Thyroid gland (tissue), 4 donors: ENCODE results near the gene TIAM2. TPM values are rescaled to one million over a fixed set of nuclear protein-coding genes. Genes with fewer than 3 reads are reported as not detected.

Experiments
- DNase-seq, 2 donors: peaks; one replicate each; pipeline ENCODE4 v3.0.0-alpha.2; 2019
- H3K27ac ChIP-seq, 3 donors: fragments of 200-600 bp; sonication (generic); 1 replicate in 2 of 3; 2 replicates in 1 of 3; pipeline ENCODE4 v1.5.1; 2016 to 2019; ENCODE audit warnings: mild to moderate bottlenecking in 1 of 3, moderate library complexity in 1 of 3
- H3K27me3 ChIP-seq: fragments of 200-600 bp; sonication (generic); one replicate; pipeline ENCODE4 v1.5.1; 2019
- H3K36me3 ChIP-seq, 2 donors: fragments of 200-600 bp; sonication (generic); one replicate each; pipeline ENCODE4 v1.5.1; 2016 to 2019
- H3K4me1 ChIP-seq, 2 donors: fragments of 200-600 bp; sonication (generic); one replicate each; pipeline ENCODE4 v1.5.1; 2017 to 2019
- H3K4me3 ChIP-seq, 3 donors: fragments of 200-600 bp; sonication (generic); replicated peaks in 1 of 3; 1 replicate in 2 of 3; 2 replicates in 1 of 3; pipeline ENCODE4 v1.5.1; 2016; ENCODE audit warnings: mild to moderate bottlenecking in 1 of 3
- H3K9me3 ChIP-seq: fragments of 200-600 bp; sonication (generic); one replicate; pipeline ENCODE4 v1.5.1; 2017
- POLR2A ChIP-seq, 2 donors: fragments of 450-650 bp; IDR thresholded peaks; one replicate each; pipeline ENCODE4 v1.6.1; 2017; ENCODE audit warnings: antibody characterized with exemption in 2 of 2, mild to moderate bottlenecking in 2 of 2, moderate library complexity in 1 of 2
- WGBS, 2 donors: methylation state at CpG; one replicate each; pipeline ENCODE4 v1.1.5; 2017; 5-methylcytosine and 5-hydroxymethylcytosine counted together
- intact Hi-C: fragments of 100-400 bp; cut with DNase I; formaldehyde crosslinking; loops from one replicate; pipeline ENCODE4 v1.15.1; 2023
- total RNA-seq, 4 donors: library from RNA; depleted of rRNA; stranded (reverse); fragments of >200 nt; gene quantifications; one replicate each; pipeline ENCODE4 v1.2.3, GENCODE V29; 2016
- TF ChIP-seq, protein P1 (sequence below), 6 experiments: fragments of 200-600 bp in 3 of 6; fragments of 450-650 bp in 3 of 6; sonication (generic) in 3 of 6; IDR thresholded peaks; one replicate each; pipeline ENCODE4 v1.5.1; 2016 to 2019; ENCODE audit warnings: antibody characterized with exemption in 6 of 6, mild to moderate bottlenecking in 2 of 6, inconsistent platforms in 1 of 6, moderate library complexity in 1 of 6

The TIAM2 gene
- total RNA-seq, 4 donors from 2014 or later: 11.1 to 26.1 (median 18.5) TPM

DNA sequence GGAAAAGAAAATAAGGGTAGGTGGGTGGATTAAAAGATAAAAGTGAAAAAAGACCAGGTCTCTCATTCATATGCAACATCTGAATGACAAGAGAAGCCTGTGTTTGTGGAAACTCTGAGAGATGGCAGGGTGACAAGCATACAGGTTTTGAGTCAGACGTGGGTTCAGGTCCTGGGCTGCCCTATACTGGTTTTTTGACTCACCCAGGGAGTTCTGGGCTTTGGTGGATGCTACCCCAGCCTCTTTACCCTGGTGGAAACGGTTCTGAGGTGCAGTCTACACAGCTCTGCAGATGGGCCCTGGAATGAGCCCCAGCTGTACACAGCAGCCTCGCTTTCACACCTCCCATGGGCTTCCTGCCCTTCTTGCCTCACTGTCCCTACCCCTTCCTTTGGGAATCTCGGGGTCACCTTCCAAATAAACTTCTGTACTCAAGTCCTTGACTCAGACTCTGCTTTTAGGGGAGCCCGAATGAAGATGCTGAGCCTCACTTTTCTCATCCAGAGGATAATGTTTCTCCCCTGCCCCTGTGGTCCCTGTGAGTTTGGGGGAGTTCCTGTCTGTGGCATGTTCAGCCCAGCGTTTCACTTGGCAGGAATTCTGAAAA, 191.0 kb downstream of the TIAM2 start:
- H3K36me3 ChIP-seq: no peaks in the 10 kb centered on the region
- intact Hi-C loops: no loop called here
- peaks cover 60 to 71% of the 10 kb centered on the region in 2 donors for H3K4me1 ChIP-seq
- no peaks in the 10 kb centered on the region for H3K27me3 ChIP-seq
- TF ChIP-seq, protein P1, sequence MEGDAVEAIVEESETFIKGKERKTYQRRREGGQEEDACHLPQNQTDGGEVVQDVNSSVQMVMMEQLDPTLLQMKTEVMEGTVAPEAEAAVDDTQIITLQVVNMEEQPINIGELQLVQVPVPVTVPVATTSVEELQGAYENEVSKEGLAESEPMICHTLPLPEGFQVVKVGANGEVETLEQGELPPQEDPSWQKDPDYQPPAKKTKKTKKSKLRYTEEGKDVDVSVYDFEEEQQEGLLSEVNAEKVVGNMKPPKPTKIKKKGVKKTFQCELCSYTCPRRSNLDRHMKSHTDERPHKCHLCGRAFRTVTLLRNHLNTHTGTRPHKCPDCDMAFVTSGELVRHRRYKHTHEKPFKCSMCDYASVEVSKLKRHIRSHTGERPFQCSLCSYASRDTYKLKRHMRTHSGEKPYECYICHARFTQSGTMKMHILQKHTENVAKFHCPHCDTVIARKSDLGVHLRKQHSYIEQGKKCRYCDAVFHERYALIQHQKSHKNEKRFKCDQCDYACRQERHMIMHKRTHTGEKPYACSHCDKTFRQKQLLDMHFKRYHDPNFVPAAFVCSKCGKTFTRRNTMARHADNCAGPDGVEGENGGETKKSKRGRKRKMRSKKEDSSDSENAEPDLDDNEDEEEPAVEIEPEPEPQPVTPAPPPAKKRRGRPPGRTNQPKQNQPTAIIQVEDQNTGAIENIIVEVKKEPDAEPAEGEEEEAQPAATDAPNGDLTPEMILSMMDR (IDR thresholded peaks at IDR 0.05): no peak
- no peak overlapping the region for H3K4me3 ChIP-seq
- WGBS, 2 donors: 53% methylated on average over 6 of the region's 6 CpGs
- no peak for DNase-seq
- peak overlapping the region; percentile 51 to 90 (median 89) for H3K27ac ChIP-seq
- H3K9me3 ChIP-seq: no peaks in the 10 kb centered on the region

DNA sequence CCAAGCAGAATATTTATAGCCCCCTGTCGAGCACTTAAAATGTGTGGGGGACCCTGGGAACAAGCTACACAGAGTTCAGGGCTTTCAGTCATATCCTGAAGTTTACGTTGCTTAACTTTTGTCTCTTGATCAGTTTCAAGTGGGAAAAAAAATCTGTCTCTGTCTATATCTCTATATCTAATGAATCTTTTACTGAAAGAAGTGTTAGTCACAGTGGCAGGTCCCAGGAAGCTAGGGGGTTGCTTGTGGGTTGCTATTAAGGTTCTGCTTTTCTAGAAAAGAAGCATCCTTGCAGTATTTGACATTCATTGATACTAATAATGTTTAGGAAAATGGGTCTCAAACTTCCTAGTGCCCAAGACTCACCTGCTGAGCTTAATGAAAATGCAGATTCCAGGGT, 192.0 kb downstream of the TIAM2 start:
- Histone ChIP-seq H3K4me3 (no peak overlapping the region), H3K9me3 (no peaks in the 10 kb centered on the region), H3K36me3 (no peaks in the 10 kb centered on the region), H3K27me3 (no peaks in the 10 kb centered on the region), H3K27ac (peak overlapping the region; percentile 51 to 90 (median 89)), H3K4me1 (peaks cover 60 to 71% of the 10 kb centered on the region in 2 donors)
- DNase-seq: no peak
- intact Hi-C loops: no loop called here
- TF ChIP-seq POLR2A (IDR thresholded peaks at IDR 0.05): no peak
- TF ChIP-seq, protein P1 (IDR thresholded peaks at IDR 0.05): no peak
- 50 to 53% methylated on average over 2 of the region's 2 CpGs for WGBS, 2 donors

DNA sequence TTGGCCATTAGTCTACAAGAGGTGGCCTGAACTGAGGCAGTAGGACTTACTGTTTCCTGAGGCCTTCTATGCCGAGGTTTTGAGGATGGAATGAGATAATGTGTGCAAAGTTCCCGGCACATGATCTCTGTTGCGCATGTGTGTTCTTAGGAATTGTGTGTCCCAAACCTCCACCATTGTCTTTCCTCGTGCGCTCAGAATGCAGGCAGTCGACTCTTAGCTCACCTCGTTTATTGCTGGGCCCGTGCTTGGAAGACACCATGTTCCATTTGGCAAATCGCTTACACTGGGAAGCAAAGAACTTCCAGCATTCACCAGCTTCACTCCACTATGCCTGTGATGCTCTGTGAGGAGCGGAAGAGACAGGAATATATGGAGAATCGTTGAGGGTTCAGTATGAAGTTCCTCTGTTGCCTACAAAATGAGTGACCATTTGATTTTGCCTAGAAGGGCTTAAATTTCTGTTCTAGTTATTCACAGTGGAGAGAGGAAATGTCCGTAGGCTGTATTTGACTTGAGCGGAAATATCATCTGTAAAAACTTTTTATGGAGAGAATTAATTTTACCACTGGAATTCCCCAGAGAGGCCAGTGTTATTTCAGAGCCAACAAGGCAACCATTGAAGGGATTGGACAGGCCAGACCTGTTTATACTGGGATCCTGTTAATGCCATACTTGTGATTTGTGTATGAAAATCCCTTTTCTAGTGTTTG, 193.0 kb downstream of the TIAM2 start:
- DNase-seq: no peak
- TF ChIP-seq, protein P1 (IDR thresholded peaks at IDR 0.05): no peak
- no peak for TF ChIP-seq POLR2A (IDR thresholded peaks at IDR 0.05)
- Histone ChIP-seq H3K27me3 (no peaks in the 10 kb centered on the region), H3K4me3 (no peak overlapping the region), H3K9me3 (no peaks in the 10 kb centered on the region), H3K36me3 (no peaks in the 10 kb centered on the region), H3K27ac (peak overlapping the region; percentile 58 to 90 (median 89)), H3K4me1 (peaks cover 60 to 65% of the 10 kb centered on the region in 2 donors)
- intact Hi-C loops: no loop called here
- 85 to 88% methylated on average over 13 of the region's 13 CpGs for WGBS, 2 donors

DNA sequence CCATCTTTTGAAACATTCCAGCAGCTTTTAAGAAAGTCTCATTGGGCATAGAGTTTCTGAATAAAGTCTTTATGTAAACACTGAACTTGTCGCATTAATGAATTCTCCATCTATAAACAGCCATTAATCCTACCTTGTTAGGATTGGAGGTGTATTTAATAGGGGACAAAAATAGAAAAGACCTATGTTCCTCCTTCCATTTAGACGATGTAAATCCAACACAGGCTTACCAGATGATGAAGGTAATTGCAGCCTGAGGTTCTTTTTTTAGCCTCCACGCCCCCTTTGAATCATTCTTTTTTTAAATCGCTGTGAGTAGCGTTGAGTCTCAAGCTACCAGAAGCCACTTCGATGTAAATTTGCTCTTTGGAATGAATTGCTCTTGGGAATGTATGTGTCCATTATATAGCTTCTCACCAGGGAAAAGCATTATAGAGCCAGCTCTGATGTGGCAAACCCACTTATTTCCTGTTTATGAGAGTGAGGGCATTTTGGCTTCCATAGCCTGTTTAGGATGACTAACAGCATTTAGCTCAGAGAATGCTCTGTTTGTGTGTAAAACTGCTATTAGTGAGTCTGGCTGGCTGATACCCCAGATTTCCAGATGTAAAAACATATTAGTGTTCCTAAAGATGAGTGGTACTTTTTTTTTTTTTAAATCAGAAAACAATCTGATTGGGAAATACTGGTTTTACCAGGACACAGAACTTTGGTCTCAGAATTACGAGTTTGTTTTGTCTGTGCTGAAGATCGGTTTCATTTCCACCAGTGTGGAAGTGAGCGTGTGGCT, 193.8 kb downstream of the TIAM2 start:
- WGBS, 2 donors: 57% methylated on average over 9 of the region's 9 CpGs

More for the DNA sequence above, 193.8 kb downstream of the TIAM2 start:
- no peak overlapping the region for H3K4me3 ChIP-seq
- no peaks in the 10 kb centered on the region for H3K9me3 ChIP-seq
- peaks cover 57 to 60% of the 10 kb centered on the region in 2 donors for H3K4me1 ChIP-seq
- intact Hi-C loops: no loop called here
- no peak for DNase-seq
- H3K36me3 ChIP-seq: no peaks in the 10 kb centered on the region
- H3K27me3 ChIP-seq: no peaks in the 10 kb centered on the region
- peak overlapping the region; percentile 58 to 90 (median 89) for H3K27ac ChIP-seq
- TF ChIP-seq, protein P1 (IDR thresholded peaks at IDR 0.05): no peak
- peak in 1 of 2 donors; percentile 9 for TF ChIP-seq POLR2A (IDR thresholded peaks at IDR 0.05)
